GM12878 (cell line): Measurements from ENCODE around the gene CDK5R1. TPM values are rescaled to one million over a fixed set of nuclear protein-coding genes. Genes with fewer than 3 reads are reported as not detected.

Source experiments
- ATAC-seq: fragments of 200-7000 bp; cut with Tn5 transposase; 3 replicates; pipeline ENCODE4 v1.9.1; 2020; ENCODE audit warnings: mild to moderate bottlenecking, moderate library complexity
- BruUV-seq: library from RNA; stranded (reverse); fragments of 400-500 nt; replicated peaks from 2 replicates; lab custom pipeline; 2021; lab: Mats Ljungman, UMichigan
- CTCF ChIA-PET: fragments of 300-600 bp; sonication (Branson Sonifier 250); formaldehyde crosslinking; extraction: SDS; loops from one replicate; lab custom pipeline; 2021; ENCODE audit warnings: inconsistent platforms; lab: Yijun Ruan, JAX
- POLR2A ChIA-PET: fragments of 350-600 bp; formaldehyde crosslinking; extraction: SDS; loops from one replicate; lab custom pipeline; 2021; ENCODE audit warnings: inconsistent platforms; lab: Charles Lee
- RAD21 ChIA-PET: fragments of 300-600 bp; sonication (Branson Sonifier 250); formaldehyde crosslinking; loops from one replicate; lab custom pipeline; 2023; ENCODE audit warnings: antibody characterized with exemption; ENCODE audit not compliant: unreplicated experiment; lab: Charles Lee
- SMC1A ChIA-PET: fragments of 300-600 bp; sonication (Branson Sonifier 250); formaldehyde crosslinking; loops from one replicate; lab custom pipeline; 2023; ENCODE audit not compliant: unreplicated experiment, uncharacterized antibody; lab: Charles Lee
- DNase-seq: peaks from one replicate; pipeline ENCODE4 v3.0.0-alpha.2; 2011; ENCODE audit warnings: low read depth, low spot score
- FAIRE-seq: peaks from 3 replicates; lab custom pipeline; 2011; peaks lifted over from hg19 to GRCh38; lab: Jason Lieb, UNC
- H2AFZ ChIP-seq: 2 replicates; pipeline ENCODE4 v1.6.0; 2011; ENCODE audit warnings: low read depth, low read length, control low read depth; ENCODE audit not compliant: control insufficient read depth
- H3K27ac ChIP-seq: 2 replicates; pipeline ENCODE4 v1.5.1; 2011; ENCODE audit warnings: control low read depth; ENCODE audit not compliant: control insufficient read depth, insufficient read depth
- H3K27me3 ChIP-seq, 2 experiments: replicated peaks in 1 of 2; 2 replicates each; pipeline versions ENCODE4 v1.6.0 to v1.6.1; 2011; ENCODE audit warnings: low read length in 1 of 2; ENCODE audit not compliant: control insufficient read depth in 2 of 2, insufficient read depth in 2 of 2
- H3K36me3 ChIP-seq, 2 experiments: 2 replicates each; pipeline ENCODE4 v1.5.1; 2011; ENCODE audit warnings: low read length in 1 of 2; ENCODE audit not compliant: control insufficient read depth in 2 of 2, insufficient read depth in 2 of 2
- H3K4me1 ChIP-seq: 2 replicates; pipeline ENCODE4 v1.6.1; 2011; ENCODE audit warnings: mild to moderate bottlenecking, low read length, moderate library complexity, mixed read lengths; ENCODE audit not compliant: control insufficient read depth, insufficient read depth
- H3K4me2 ChIP-seq: 2 replicates; pipeline ENCODE4 v1.6.0; 2011; ENCODE audit warnings: control low read depth; ENCODE audit not compliant: control insufficient read depth, insufficient read depth
- H3K4me3 ChIP-seq: fragments of 200-600 bp; sonication (generic); 2 replicates; pipeline ENCODE4 v1.5.1; 2016
- H3K79me2 ChIP-seq: 2 replicates; pipeline ENCODE4 v1.6.0; 2011; ENCODE audit warnings: low read length; ENCODE audit not compliant: control insufficient read depth, insufficient read depth
- H3K9ac ChIP-seq: 2 replicates; pipeline ENCODE4 v1.8.0; 2011; ENCODE audit warnings: low read length, control low read depth, mixed read lengths; ENCODE audit not compliant: control insufficient read depth, insufficient read depth
- H3K9me3 ChIP-seq: replicated peaks from 3 replicates; pipeline ENCODE4 v1.5.1; 2011; ENCODE audit warnings: mild to moderate bottlenecking, low read length; ENCODE audit not compliant: control insufficient read depth, insufficient read depth
- H4K20me1 ChIP-seq: 2 replicates; pipeline ENCODE4 v1.6.0; 2011; ENCODE audit not compliant: control insufficient read depth, insufficient read depth
- EZH2 ChIP-seq: IDR thresholded peaks from 2 replicates; pipeline ENCODE4 v1.6.1; 2012; ENCODE audit warnings: low read depth, mild to moderate bottlenecking, control low read depth, inconsistent platforms, low read length, borderline replicate concordance; ENCODE audit not compliant: control insufficient read depth
- PKNOX1 ChIP-seq: fragments of 450-650 bp; IDR thresholded peaks from 2 replicates; pipeline ENCODE4 v1.6.1; 2016; ENCODE audit warnings: mild to moderate bottlenecking
- USF2 ChIP-seq: IDR thresholded peaks from 2 replicates; pipeline ENCODE4 v1.6.1; 2011; ENCODE audit warnings: low read depth, low read length, improper control_type of control experiment, borderline replicate concordance
- YBX1 ChIP-seq: fragments of 450-650 bp; IDR thresholded peaks from 2 replicates; pipeline ENCODE4 v1.6.1; 2016; ENCODE audit warnings: antibody characterized with exemption
- WGBS: methylation state at CpG from one replicate; pipeline ENCODE4 v1.1.6; 2016; ENCODE audit warnings: low lambda C conversion rate; ENCODE audit not compliant: insufficient replicate concordance, insufficient coverage; ENCODE audit errors: missing lambda C conversion rate; 5-methylcytosine and 5-hydroxymethylcytosine counted together
- in situ Hi-C: fragments of 300-500 bp; cut with MboI; formaldehyde crosslinking; loops from 9 replicates; pipeline ENCODE4 v1.14.3; 2018; ENCODE audit warnings: mixed read lengths
- intact Hi-C: fragments of 100-400 bp; cut with micrococcal nuclease; formaldehyde crosslinking; loops from one replicate; pipeline ENCODE4 v1.14.2; 2022; ENCODE audit not compliant: unreplicated experiment
- polyA plus RNA-seq, 11 experiments: library from polyadenylated mRNA; depleted of rRNA in 4 of 11; unstranded in 6 of 11; stranded (reverse) in 5 of 11; fragments of >200 nt; fragmentation: Nextera tagmentation in 4 of 11; fragmentation: Illumina TruSeq in 1 of 11; extraction: Ambion mirVana in 4 of 11; extraction: Trizol in 1 of 11; gene quantifications; 1 replicate in 1 of 11; 2 replicates in 10 of 11; pipeline versions ENCODE4 v1.2.1 to v1.2.3, GENCODE V29; 2011 to 2016; ENCODE audit warnings: inconsistent platforms in 2 of 11, missing spikeins in 2 of 11, low read depth in 1 of 11
- total RNA-seq, 4 experiments: library from RNA; depleted of rRNA in 3 of 4; stranded (reverse); fragments of >200 nt in 3 of 4; fragmentation: Illumina TruSeq in 1 of 4; extraction: Trizol in 1 of 4; gene quantifications; 2 replicates each; pipeline versions ENCODE4 v1.2.1 to v1.2.3, GENCODE V29; 2013 to 2021

CDK5R1 gene
- total and polyA plus RNA-seq, 10 of the 15 experiments (the other 5 are each of a cell fraction or from before 2014, with no cell fraction given) = 1.1 to 28.3 (median 12.2) TPM

GRCh38 chr17:32460054-32460453 is 26.7 kb upstream of the CDK5R1 start (continued):
- TF ChIP-seq PKNOX1 = no peak
- no peak for TF ChIP-seq USF2

GRCh38 chr17:32461498-32461852 is 25.3 kb upstream of the CDK5R1 start:
- TF ChIP-seq EZH2 (no peak), YBX1 (0 out of 2 replicates have a peak, but pooled peaks have one; percentile 50)
- TF ChIP-seq, all 136 proteins: peak for 1
- Histone ChIP-seq H3K36me3 (peaks cover 9 to 30% of the 10 kb centered on the region in 2 experiments), H3K4me1 (no peaks in the 10 kb centered on the region), H3K4me3 (no peak overlapping the region), H3K79me2 (no peaks in the 10 kb centered on the region; the same call in 1 of the 2 replicates), H3K9ac (no peak overlapping the region), H4K20me1 (no peaks in the 10 kb centered on the region), H2AFZ (no peak overlapping the region), H3K4me2 (no peak overlapping the region), H3K9me3 (no peaks in the 10 kb centered on the region), H3K27ac (no peak overlapping the region), H3K27me3 (no peaks in the 10 kb centered on the region)
- in situ Hi-C loops = loop anchor here (25.0 kb wide), 1 partner anchor 451 kb away; no protein-coding TSS in a partner anchor
- FAIRE-seq = no peak
- CTCF ChIA-PET = interaction anchor here (0.6 to 7.4 kb wide), 48 partner anchors 8 to 514 kb away, joined by 3 to 127 read pairs (median 6); partner anchors contain the start of genes CDK5R1, MYO1D and PSMD11
- intact Hi-C loops = loop anchor here (5.0 kb wide), 2 partner anchors 146 to 296 kb away; no protein-coding TSS in a partner anchor
- POLR2A ChIA-PET = interaction anchor here (1.3 kb wide), 1 partner anchor 30 kb away, joined by 5 read pairs; no protein-coding TSS in a partner anchor
- peak; percentile 54 for ATAC-seq
- no peak for DNase-seq
- 35% methylated on average over 4 of the region's 4 CpGs for WGBS
- RAD21 ChIA-PET = interaction anchor here (0.8 to 2.6 kb wide), 10 partner anchors 10 to 448 kb away, joined by 3 to 9 read pairs (median 4); partner anchors contain the start of genes CDK5R1, MYO1D and PSMD11
- no TSS peak for BruUV-seq
- SMC1A ChIA-PET = interaction anchor here (0.7 to 3.6 kb wide), 21 partner anchors 10 to 475 kb away, joined by 3 to 32 read pairs (median 5); partner anchors contain the start of gene PSMD11
